Measurements from ENCODE around the gene NUDCD2.

The NUDCD2 gene, protein sequence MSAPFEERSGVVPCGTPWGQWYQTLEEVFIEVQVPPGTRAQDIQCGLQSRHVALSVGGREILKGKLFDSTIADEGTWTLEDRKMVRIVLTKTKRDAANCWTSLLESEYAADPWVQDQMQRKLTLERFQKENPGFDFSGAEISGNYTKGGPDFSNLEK

DNA sequence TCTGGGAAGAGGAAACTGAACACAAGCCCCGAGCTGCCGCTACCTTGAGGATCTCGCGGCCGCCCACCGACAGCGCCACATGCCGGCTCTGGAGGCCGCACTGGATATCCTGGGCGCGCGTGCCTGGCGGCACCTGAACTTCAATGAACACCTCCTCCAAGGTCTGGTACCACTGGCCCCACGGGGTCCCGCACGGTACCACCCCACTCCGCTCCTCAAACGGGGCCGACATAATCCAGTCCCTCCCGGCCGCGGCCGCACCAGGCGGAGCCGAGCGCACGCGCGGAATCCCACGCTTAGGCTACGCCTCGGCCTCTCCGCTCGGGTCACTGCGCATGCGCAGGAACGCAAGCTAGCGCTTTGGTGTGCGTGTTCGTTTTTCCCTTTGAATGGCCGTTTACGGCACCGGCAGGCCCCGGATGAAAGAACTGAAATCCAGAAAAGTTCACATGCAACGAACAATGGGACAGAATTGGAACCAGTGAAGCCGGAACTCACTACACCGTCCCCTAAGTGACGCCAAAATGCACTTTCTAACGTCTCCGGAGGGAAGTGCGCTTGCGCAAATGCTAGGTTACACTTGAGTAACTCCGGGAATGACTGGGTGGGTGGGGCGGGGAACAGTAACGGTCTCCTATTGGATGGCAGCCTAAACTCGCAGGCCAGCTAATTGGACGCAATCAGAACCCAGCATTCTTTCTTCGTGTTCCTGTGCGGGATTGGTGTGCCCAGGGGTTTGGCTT lies at the start of gene NUDCD2:
Gene NUDCD2, minus strand, starts transcription at position 284 of the 743 bp plus-strand sequence. Its CDS starts 52 bp downstream, at position 232.
- H3K4me3 ChIP-seq (ENCODE audit: low read depth, low read length): peak within 1 kb of the TSS; percentile 81

DNA sequence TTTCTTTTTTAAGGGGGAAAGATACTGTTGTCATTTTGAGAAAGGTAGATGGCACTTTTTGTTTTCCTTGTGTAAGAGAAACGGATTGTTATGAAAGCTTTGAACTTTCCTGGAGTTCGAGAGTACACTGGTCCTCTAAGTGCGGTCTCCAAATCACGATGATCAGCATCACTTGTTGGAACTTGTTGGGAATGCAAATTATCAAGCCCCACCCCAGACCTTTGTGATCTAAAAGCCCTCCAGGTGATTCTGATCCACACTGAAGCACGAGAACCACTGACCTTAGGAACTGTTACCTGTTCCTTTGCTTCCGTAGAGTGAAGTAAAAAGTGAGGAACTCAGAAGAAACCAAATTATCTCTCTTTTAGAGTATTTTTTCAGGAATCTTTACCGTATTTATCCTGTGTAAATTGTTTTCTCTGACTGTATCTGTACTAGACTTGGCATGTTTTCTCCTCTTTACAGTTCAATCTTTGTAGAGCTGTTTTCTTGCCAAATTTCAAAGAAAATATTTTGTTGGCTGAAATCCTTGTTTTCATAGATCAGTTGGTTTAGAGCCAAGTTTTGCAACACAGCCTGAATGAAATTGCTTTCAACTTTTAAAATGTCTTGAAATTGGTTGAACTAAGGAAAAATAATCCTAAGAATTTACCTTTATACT lies 49.5 kb upstream of the NUDCD2 start:
- H3K4me3 ChIP-seq (ENCODE audit: low read depth, low read length): no peak overlapping the region

DNA sequence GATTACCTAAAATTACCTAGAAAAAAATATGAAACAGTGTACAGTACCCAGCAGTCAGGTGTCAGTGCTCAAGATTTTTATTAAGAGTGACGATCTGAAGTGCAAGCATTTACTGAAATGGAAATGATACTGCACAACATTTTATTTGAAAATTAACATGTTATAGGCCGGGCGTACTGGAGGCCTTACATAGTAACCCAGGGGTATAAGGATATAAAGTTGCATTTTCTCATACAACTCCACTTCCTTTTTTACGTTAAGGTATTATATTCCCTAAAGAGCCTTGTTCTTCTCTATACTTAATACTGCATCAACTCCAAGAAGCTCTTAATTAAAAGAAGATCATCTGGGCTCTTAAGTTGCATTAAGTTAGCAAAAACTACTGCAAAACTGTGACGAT lies 48.9 kb upstream of the NUDCD2 start:
- no peak overlapping the region for H3K4me3 ChIP-seq (ENCODE audit: low read depth, low read length)

DNA sequence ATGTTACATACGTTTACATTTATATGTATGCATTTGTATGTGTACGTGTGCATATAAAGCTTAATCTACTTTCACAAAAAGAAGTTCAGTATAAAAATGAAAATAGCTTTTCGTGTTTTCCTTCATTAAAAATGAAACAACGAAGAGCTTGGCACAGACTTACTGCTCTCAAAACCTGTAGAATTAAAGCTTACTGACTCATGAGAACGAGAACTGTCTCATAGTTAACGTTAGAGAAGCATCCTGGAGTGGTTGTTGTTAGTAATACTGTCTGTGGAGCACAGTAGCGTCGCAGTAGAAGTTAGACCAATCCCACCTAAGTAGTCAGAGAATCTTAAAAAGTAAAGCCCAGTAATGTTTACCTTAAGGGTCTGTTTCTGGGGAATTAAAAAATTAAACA lies 46.8 kb upstream of the NUDCD2 start:
- H3K4me3 ChIP-seq (ENCODE audit: low read depth, low read length): peak overlapping the region; percentile 90

DNA sequence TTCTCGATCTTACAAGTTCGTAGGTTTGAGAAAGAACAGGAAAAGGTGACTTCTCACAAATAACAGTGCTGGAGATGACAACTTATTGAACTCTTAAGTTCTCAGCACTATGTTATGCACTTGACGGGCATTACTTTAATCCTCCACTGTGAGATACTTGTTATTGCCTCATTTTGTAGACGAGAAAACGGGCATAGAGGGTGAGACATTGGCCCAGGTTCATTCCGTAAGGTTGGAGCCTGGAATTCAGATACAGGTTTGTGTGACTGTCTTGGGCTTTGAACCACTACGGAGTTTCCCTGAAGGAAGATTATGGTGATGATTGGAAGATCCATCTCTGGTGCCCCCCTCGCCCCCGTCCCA lies 46.2 kb upstream of the NUDCD2 start:
- H3K4me3 ChIP-seq (ENCODE audit: low read depth, low read length): peak overlapping the region; percentile 90

DNA sequence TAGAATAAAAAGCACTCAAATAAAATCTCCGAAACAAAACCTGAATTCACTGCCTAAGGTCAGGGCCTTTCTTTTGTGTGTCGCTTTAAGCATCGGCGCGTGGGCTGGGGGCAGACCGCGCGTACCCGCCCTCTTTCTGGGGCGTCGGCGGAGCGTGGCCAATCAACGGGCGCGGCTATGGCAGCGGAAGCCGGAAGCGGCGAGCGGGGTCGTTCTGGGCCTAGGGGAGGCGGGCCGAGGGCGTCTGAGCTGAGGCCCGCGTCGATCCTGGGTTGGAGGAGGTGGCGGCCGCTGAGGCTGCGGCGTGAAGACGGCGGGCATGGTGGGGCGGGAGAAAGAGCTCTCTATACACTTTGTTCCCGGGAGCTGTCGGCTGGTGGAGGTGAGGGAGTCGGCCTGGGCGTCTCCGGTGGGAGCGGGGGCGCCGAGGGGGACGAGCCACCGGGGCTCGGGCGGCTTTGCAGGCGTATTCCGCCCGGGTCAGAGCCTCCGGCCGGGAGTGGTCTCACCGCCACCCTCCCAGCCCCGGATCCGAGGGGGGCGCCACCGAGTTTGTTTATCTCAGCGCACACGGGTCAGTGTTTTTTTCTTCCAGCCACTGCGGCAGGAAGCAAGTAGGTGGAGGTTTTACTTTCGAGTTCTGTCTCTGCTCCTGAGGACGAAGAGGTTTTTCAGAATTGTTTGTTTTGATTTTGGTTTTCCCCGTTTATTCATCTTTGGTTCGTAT lies 45.6 kb upstream of the NUDCD2 start, which contains the start of gene MAT2B:
Gene MAT2B, plus strand, starts transcription at position 252 of the 727 bp plus-strand sequence. Its CDS starts 68 bp downstream, at position 320.
- peak within 1 kb of the TSS; percentile 90 for H3K4me3 ChIP-seq (ENCODE audit: low read depth, low read length)

DNA sequence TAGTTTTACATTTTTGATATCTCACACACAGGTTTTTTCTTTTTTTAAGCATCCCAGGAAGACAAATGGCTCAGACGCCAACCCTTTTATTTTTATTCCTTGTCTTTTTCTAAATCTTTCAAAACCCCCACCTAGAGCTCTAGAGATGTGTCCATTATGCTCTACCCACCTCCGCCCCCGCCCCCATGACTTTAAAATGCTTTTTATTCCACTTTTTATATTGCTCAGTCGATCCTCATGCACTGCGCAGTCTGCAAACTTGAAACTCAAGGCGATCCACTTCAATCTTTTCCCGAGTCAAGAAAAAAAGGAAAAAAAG lies 45.1 kb upstream of the NUDCD2 start:
- H3K4me3 ChIP-seq (ENCODE audit: low read depth, low read length): peak overlapping the region; percentile 90

DNA sequence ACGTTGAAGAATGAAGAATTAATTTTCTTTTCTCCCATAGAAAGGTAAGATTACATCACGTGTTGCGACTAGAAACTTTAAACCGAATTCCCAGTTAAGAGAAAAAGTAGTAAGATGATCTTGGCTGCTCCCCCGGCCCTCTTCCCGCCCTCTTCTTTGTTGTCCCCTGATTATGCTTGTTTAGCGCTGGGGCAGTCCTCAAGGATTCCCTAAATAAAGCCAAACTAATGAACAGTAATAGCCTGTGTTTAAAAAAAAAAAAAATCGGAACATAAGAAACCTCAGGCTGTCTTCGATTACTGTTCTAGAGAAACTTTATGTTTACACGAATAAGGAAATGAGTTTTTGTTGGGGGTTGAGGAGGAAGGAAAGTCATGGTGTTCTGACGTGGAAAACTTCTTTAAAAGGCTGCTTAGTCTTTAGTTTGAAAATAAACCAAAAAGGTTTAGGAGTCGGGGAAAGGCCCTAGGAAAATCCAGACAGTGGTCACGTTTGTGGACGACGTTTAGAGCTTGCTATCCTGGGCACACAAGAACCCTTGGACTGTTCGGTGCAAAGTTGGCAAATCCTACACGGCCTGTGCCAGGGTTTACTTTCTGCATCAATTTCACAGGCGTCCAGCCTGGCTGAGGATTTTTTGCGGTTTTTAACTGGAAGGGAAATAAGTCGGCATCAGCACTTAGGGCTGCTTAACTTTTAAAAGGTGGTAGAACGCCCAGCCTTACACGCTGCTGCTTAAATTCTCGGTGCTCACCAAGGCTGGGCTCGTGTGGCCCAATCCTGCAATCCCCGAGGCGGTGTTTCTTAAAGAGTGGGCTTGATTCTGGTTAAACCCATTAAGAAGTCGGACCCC lies 44.4 kb upstream of the NUDCD2 start:
- peak overlapping the region; percentile 90 for H3K4me3 ChIP-seq (ENCODE audit: low read depth, low read length)

DNA sequence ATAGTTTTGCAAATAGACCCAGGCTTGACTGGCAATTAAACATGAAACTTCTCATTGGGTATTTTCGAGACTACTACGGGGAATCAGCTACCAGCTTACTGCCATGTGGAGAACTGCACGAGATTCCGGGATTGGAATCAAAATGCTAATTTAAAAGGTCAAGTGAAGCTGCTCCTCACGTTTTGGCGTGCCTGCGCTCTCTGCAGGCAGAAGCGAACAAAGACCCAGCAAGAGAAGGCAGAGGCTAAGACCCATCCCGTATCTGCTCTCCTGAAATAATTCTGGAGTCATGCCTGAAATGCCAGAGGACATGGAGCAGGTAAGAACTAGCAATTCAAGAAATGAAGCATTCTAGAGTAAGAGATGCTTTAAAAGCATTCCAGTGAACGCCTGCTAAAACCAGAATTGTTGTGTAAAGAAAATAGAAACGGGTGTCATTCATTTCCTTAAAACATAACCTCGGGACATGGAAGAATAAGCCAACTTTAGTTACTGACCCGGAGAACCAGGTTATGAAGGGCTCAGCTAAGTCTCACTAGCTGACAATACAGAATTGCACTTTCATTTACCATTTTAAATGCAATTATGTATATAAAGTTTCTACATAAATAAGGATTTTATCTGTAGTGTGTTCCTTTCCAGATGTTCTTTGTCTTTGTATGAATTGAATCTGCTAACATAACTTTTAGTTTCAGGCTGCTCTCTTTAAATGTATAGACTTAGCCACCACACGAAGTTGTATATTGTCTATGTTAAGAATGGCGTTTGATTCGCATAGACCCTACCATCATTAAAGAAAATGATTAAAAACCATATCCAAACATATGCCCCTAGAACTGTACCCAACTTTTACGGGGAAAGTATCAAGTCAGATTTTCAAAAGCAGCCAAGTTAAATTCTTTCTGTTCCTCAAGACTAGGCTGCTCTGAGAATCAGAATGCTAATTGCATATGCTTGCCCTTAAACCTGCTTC lies 43.5 kb upstream of the NUDCD2 start:
- H3K4me3 ChIP-seq (ENCODE audit: low read depth, low read length): peak overlapping the region; percentile 90

DNA sequence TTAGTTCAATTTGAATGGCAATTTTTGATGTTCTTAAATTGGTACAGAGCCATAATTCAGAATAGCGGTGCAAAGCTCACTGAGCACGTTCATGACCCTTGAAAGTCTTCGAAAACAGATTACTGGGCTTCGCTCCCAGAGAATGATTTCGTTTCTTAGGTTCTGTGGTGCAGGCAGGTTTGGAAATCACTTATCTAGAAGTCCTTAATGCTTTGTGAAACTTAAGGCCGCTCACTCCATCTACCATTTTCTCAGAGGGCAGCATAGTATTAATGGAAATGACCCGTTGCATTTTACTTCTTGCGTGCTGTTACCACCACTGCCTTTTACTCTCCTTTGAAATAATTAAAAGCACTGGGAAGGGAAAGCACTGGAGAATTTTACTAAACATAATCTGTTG lies 42.6 kb upstream of the NUDCD2 start:
- no peak overlapping the region for H3K4me3 ChIP-seq (ENCODE audit: low read depth, low read length)

DNA sequence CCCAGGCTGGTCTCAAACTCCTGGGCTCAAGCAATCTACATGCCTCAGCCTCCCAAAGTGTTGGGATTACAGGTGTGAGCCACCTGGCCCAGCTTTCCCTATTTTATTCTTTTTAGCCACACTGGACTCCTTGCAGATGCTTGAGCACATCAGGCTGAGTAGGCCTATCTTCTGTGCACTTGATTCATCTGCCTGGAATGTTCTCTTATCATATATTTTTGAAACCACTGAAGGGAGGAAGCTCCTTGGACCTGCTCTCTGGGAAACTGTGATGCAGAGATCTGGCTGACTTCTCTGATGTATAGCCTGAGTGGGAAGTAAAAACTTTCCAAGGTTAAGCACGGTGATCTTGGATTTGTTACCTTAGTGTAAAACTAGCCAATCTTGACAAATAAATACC lies 39.0 kb upstream of the NUDCD2 start:
- no peak overlapping the region for H3K4me3 ChIP-seq (ENCODE audit: low read depth, low read length)

DNA sequence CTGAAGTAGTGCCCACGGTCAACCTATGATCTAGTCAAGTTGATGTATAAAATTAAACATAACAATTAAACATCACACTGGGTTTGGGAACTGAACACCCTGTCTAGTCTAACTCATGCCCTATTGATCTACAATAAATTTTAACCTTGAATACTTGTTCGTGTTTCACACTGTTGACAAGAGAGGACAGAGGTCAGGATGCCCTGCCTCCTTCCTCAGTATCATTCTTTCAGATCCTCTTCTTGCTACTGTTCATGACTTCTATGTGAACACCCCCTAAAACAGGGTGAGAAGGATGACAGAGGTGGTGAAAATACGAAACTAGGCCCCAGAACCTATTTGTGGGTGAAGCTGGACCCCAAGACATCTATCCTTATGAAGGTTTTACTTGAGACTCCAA lies 37.4 kb upstream of the NUDCD2 start:
- H3K4me3 ChIP-seq (ENCODE audit: low read depth, low read length): no peak overlapping the region

DNA sequence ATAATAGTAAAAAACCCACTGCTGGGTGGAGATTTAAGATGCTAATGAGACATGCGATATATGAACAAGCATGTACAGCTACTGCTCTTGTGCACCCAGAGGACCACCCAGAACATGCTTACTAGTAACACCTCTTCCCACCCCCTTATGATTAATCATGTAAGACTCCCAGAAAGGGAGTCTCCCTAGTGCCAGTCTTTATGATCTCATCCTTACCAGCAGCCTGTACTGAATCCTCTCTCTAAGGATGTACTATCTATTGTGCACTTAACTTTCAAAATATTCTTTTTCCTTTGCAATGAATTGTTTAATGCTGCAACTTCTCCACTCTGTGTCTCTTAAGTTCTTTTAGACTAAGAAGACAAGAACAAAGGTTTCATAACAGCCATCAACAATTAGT lies 36.4 kb upstream of the NUDCD2 start:
- no peak overlapping the region for H3K4me3 ChIP-seq (ENCODE audit: low read depth, low read length)

DNA sequence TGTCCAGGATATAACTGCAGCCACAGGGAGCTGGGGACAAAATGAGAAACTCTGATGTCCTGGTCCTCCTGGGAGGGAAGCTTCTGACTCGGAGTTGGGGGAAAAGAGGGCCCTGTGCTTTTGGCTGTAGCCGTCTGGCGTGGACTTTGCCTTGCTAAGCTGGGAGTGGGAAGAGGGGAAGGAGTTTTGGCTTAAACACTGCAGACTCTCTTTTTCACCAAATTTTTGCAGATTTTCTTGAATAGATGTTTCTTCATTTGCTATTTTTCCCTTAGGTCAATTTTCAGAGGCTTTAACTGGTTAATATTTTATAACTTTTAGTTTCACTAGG lies 29.8 kb upstream of the NUDCD2 start:
- no peak overlapping the region for H3K4me3 ChIP-seq (ENCODE audit: low read depth, low read length)

DNA sequence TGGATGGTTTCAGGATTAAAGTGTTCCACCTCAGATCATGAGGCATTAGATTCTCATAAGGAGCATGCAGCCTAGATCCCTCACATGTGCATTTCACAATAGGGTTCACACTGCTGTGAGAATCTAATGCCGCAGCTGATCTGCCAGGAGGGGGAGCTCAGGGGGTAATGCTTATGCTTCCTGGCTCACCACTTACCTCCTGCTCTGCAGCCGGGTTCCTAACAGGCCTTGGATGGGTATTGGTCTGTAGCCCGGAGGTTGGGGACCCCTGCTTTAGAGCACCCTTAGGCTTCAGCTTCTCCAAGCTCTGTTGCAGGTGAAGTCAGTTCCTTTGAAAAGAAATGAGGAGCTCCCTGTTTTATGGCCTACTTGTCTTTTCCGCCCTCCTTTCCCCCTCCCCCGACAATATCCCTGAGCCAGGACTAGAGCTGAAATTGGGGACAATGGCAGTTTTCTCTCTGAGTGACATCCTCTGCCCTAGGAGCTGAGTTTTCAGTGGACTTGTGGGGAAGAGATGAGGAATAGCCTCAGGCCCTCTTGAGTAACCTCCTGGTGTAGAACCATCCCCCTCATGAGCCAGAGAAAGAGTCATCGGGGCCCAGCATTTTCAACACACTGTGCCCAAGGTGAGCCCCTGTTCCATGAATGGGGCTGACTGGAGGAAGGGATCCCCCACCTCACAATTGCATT lies 29.3 kb upstream of the NUDCD2 start:
- no peak overlapping the region for H3K4me3 ChIP-seq (ENCODE audit: low read depth, low read length)

DNA sequence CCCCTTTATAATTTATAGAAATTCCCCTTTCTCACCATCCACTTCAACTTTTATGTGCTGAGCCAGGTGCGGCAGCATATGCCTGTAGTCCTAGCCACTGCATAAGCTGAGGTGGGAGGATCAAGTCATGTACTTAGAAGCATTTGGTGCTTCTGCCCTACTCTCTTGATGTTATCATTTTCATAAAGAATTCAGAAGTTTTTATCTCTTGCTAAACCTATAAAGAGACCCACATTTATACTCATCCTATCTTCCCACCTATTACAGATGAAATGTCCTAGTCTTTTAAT lies 19.0 kb upstream of the NUDCD2 start:
- no peak overlapping the region for H3K4me3 ChIP-seq (ENCODE audit: low read depth, low read length)

DNA sequence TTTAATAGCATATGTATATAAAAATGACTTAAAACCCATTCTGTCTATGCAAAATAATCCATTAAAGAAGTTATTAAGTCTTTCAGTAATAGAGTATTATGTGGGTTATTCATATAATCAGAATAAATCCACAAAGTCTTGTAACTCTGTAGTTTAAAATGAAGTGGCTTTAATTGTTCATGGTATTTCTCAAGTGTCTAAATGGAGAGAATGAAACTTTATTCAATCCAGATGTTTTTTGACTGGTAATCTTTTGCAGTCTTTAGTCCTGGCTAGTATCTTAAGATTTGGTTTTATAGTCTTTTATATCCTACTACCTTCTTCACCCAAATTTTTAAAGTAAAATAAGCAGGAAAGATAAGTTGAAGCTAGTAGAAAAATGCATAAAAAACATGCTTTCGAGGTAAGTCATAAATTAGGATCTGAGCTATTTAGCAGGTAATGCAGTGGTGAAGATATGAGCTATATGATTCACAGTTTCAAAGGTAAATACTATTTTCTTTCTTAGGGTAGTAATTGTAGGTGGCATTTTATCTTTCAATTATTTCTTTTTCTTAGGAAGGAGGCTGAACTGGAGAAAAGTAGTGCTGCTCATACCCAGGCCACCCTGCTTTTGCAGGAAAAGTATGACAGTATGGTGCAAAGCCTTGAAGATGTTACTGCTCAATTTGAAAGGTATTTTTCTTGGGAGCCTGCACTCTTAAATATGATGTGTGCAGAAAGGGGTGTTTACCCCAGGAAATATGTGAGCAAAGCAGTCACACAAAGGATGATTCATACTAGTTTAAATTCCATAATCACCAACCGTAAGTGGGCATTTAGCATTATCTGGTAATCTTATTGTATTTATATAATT lies 18.5 kb upstream of the NUDCD2 start:
- H3K4me3 ChIP-seq (ENCODE audit: low read depth, low read length): no peak overlapping the region

DNA sequence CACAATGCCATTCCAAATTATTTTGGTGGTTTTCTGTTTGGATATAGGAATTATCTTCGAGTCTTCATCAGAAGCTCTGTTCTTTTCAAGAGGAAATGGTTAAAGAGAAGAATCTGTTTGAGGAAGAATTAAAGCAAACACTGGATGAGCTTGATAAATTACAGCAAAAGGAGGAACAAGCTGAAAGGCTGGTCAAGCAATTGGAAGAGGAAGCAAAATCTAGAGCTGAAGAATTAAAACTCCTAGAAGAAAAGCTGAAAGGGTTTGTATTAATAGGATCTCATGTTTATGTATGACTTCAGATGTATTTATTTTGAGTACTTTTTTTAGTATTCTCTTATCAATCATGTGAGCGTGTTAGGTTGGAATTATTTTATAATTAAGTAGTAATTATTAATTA lies 15.5 kb upstream of the NUDCD2 start:
- H3K4me3 ChIP-seq (ENCODE audit: low read depth, low read length): no peak overlapping the region

Measured in iPS-11a (cell line).